Measurements from ENCODE around the gene REEP5.
A peak's percentile ranks its signal among the peaks of the same experiment; 100 is the strongest.

- TF ChIP-seq JUN (CRISPR knock-in tag; IDR thresholded peaks at IDR 0.05) (no peak), SIN3A (IDR thresholded peaks at IDR 0.05; ENCODE audit: borderline replicate concordance, low read depth, low read length) (no peak), FOSL1 (CRISPR knock-in tag; IDR thresholded peaks at IDR 0.05; ENCODE audit: borderline replicate concordance) (peak; percentile 61; the same call in 1 of the 2 replicates), ZFP91 (CRISPR knock-in tag; IDR thresholded peaks at IDR 0.05; ENCODE audit: borderline replicate concordance) (no peak), HCFC1 (IDR thresholded peaks at IDR 0.05; ENCODE audit: low read depth, low read length) (no peak), NRL (CRISPR knock-in tag; IDR thresholded peaks at IDR 0.05; ENCODE audit: borderline replicate concordance) (no peak)
These were observed 36.4 kb upstream of the REEP5 start for GRCh38 chr5:112958093-112959088.
